ENCODE measurements around the gene TLE5. TPM values are rescaled to one million over a fixed set of nuclear protein-coding genes. Genes with fewer than 3 reads are reported as not detected.

The TLE5 gene
- total and polyA plus RNA-seq, 7 donors: 390 to 786 (median 552) TPM

DNA sequence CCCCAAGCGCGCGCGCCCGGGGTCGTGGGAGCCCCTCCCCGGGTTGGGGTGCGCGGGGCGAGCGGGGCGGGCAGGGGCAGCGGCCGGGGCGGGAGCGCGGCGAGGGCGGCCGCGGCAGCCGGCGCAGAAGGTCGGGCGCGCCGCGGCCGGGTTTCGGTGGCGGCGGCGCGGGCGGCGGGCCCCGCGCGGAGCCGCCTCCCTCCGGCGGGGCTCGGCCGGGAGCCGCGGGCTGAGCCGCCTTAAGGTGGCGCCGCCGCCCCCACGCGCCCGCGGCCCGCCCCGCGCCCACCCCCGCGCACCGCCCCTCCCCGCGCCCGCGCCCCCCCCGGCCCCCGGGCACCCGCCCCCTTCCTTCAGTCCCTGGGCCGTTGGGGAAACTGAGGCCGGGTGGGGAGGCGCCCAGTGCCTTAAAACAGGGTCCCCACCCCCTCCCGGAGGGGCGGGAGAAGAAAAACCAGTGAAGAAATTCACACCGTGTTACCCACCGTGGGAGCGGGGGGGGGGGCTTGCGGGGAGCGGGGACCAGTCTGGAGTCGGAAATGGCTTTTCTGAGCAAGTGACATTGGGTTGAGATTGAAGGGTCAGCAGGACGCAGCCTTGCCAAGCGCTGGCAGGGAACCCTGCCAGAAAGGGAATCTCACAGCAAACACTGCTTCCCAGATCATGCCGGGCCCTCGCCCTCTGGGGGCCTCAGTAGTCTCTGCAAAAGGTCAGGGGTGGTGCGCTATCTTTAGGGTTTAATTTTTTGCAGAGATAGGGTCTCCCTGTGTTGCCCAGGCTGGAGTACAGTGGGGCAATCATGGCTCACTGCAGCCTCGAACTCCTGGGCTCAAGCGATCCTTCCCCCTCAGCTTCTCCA lies 33.0 kb downstream of the TLE5 start, which contains the start of gene TLE2:
TLE2 (minus strand) TSS at position 216 of the 859 bp plus-strand sequence. CDS start 376 bp downstream, outside the sequence.
- H3K27me3 ChIP-seq (ENCODE audit: insufficient read depth in 3 of 3, low read length in 2 of 3): no peaks in the 10 kb centered on the region
- peaks cover 0 to 6% of the 10 kb centered on the region in 2 donors for H3K36me3 ChIP-seq (ENCODE audit: insufficient read depth in 1 of 2, low read depth in 1 of 2)
- no peak within 1 kb of the TSS for H3K27ac ChIP-seq
- ATAC-seq (peak; percentile 7 to 67 (median 60)), DNase-seq (peak in 1 of 2 donors; percentile 35)
- 3 to 11% (median 10%) methylated on average over 19 to 83 of the region's 85 CpGs for WGBS, 3 donors
- TF ChIP-seq, protein P1, sequence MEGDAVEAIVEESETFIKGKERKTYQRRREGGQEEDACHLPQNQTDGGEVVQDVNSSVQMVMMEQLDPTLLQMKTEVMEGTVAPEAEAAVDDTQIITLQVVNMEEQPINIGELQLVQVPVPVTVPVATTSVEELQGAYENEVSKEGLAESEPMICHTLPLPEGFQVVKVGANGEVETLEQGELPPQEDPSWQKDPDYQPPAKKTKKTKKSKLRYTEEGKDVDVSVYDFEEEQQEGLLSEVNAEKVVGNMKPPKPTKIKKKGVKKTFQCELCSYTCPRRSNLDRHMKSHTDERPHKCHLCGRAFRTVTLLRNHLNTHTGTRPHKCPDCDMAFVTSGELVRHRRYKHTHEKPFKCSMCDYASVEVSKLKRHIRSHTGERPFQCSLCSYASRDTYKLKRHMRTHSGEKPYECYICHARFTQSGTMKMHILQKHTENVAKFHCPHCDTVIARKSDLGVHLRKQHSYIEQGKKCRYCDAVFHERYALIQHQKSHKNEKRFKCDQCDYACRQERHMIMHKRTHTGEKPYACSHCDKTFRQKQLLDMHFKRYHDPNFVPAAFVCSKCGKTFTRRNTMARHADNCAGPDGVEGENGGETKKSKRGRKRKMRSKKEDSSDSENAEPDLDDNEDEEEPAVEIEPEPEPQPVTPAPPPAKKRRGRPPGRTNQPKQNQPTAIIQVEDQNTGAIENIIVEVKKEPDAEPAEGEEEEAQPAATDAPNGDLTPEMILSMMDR (IDR thresholded peaks at IDR 0.05): no peak
- intact Hi-C loops (cut with DNase I): no loop called here
- H3K4me1 ChIP-seq: no peaks in the 10 kb centered on the region
- peak within 1 kb of the TSS; percentile 73 for H3K4me3 ChIP-seq
- H3K9me3 ChIP-seq: no peaks in the 10 kb centered on the region

DNA sequence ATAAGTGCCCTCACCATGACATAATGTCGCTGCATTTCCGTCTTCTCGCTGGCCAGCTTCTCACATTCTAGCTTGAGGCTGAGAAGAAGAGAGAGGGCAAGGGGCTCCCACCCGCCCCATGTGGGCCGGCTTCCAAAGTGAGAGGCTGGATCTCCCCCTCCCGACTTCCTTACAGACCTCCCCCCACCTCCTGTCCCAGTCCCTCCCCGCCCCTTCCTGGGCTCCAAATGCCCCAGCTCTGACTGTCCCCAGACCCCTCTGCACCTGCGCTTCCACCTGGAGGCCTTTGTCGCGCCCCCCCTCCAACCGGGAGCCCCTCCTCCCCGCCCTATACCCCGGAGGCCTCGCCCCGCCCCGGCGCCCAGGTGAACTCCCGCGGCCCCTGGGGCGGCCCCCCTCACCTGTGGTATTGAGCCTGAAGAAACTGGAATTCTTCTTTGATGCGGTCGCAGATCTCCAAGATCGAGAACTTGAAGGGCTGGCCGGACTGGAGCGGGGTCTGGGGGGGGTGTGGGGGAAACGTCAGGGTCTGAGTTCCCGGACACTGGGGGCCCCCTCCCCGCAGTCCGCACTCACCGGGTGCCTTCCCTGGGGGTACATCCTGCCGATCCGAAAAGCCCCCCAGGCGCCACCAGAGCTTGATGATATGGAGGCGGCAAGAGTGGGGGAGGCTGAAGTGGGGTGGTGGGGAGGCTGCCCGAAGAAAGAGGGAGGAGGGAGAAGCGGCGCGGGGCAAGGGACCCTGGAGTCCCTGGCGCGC lies 33.8 kb downstream of the TLE5 start:
- H3K4me3 ChIP-seq: peak overlapping the region; percentile 73
- 9 to 14% (median 11%) methylated on average over 31 to 40 of the region's 40 CpGs for WGBS, 3 donors
- ATAC-seq (peak in 3 of 4 donors; percentile 17 to 43 (median 37)), DNase-seq (peak in 1 of 2 donors; percentile 29)
- intact Hi-C loops (cut with DNase I): no loop called here
- no peaks in the 10 kb centered on the region for H3K27me3 ChIP-seq (ENCODE audit: insufficient read depth in 3 of 3, low read length in 2 of 3)
- TF ChIP-seq, protein P1 (IDR thresholded peaks at IDR 0.05): no peak
- peaks cover 0 to 6% of the 10 kb centered on the region in 2 donors for H3K36me3 ChIP-seq (ENCODE audit: insufficient read depth in 1 of 2, low read depth in 1 of 2)
- H3K4me1 ChIP-seq: no peaks in the 10 kb centered on the region
- no peaks in the 10 kb centered on the region for H3K9me3 ChIP-seq
- no peak overlapping the region for H3K27ac ChIP-seq

DNA sequence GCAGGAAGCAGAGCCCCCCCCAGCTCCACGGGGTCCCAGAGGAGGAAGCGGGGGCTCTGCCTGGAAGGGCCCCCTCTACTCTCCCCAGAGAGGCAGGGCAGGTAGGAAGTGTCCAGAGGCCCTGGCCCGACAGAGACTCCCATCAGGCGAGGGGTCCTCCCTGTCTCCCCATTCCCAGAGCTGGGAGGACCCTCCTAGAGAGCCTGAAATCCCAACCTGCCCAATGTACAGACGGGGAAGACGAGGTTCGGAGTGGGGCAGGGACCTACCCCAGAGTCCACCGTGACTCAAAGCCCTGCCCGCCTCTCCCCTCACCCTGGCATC lies 34.4 kb downstream of the TLE5 start:
- Histone ChIP-seq H3K4me3 (peak overlapping the region; percentile 73), H3K36me3 (ENCODE audit: insufficient read depth in 1 of 2, low read depth in 1 of 2) (peaks cover 0 to 6% of the 10 kb centered on the region in 2 donors), H3K27me3 (ENCODE audit: insufficient read depth in 3 of 3, low read length in 2 of 3) (no peaks in the 10 kb centered on the region), H3K4me1 (no peaks in the 10 kb centered on the region), H3K9me3 (no peaks in the 10 kb centered on the region), H3K27ac (no peak overlapping the region)
- intact Hi-C loops (cut with DNase I): no loop called here
- ATAC-seq: peak in 1 of 4 donors; percentile 16
- 75 to 78% (median 77%) methylated on average over 9 of the region's 9 CpGs for WGBS, 3 donors
- no peak for DNase-seq
- TF ChIP-seq, protein P1 (IDR thresholded peaks at IDR 0.05): no peak

DNA sequence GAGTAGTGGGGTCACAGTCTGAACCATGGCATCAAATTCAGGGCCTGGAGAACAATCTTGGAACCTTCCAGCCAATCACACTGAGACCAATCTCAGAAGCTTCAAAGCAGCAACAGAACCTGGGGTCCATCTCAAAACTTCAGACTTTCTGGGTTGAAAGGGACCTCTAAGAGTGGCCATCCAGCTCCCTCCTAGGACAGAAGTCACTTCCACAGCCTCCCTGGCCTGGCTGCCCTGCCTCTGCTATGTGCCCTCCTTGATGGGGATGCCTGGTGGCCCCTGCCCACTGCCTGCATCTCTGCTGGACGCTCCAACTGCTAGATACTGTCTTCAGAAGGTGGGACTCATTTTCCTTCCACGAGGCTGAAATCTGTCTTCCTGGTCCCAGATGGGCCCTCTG lies 35.0 kb downstream of the TLE5 start:
- Histone ChIP-seq H3K4me3 (no peak overlapping the region), H3K4me1 (no peaks in the 10 kb centered on the region), H3K27me3 (ENCODE audit: insufficient read depth in 3 of 3, low read length in 2 of 3) (no peaks in the 10 kb centered on the region), H3K9me3 (no peaks in the 10 kb centered on the region), H3K27ac (no peak overlapping the region), H3K36me3 (ENCODE audit: insufficient read depth in 1 of 2, low read depth in 1 of 2) (peaks cover 0 to 6% of the 10 kb centered on the region in 2 donors)
- ATAC-seq (no peak), DNase-seq (no peak)
- TF ChIP-seq, protein P1 (IDR thresholded peaks at IDR 0.05): no peak
- intact Hi-C loops (cut with DNase I): no loop called here
- 73 to 85% (median 80%) methylated on average over 2 of the region's 2 CpGs for WGBS, 3 donors

Data from psoas muscle (tissue), 8 donors.